PC-9 (cell line): ENCODE data around the gene GRAMD2A.

Source experiments
- EZH2 ChIP-seq: fragments of 200-600 bp; sonication (generic); IDR thresholded peaks from 2 replicates; pipeline ENCODE4 v1.8.0; 2017; ENCODE audit warnings: antibody characterized with exemption, low read depth
- TF ChIP-seq, protein P1 (sequence below): fragments of 200-600 bp; sonication (generic); conservative IDR thresholded peaks from 2 replicates; pipeline ENCODE4 v1.6.1; 2017; ENCODE audit warnings: mixed run types, antibody characterized with exemption, mild to moderate bottlenecking, moderate library complexity

DNA sequence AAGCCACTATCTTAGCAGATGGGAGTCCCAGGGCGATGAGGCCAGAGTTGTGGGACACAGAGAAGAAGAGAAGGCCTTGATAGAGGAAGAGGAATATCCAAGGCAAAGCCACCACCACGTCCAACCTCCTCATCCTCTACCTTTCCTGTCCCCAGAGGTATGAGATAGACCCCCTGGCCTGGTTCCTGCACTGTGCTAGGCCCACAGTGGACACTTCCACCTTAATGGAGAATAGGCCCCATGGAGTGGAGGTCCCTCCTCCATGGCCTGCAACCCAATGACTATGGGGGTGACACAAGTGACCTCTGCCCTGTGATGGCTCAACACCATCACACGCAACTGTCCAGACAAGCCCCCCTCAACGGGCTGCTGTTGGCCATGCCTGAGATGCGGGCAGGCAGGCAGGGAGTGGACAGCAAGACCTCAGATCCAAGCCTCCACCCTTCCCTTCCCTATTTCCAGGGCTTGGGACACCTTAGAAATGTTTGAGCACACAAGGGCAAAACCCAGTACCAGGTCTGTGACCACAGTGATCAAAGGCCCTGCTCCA, 36.8 kb downstream of the GRAMD2A start:
- TF ChIP-seq EZH2: no peak
- TF ChIP-seq, protein P1, sequence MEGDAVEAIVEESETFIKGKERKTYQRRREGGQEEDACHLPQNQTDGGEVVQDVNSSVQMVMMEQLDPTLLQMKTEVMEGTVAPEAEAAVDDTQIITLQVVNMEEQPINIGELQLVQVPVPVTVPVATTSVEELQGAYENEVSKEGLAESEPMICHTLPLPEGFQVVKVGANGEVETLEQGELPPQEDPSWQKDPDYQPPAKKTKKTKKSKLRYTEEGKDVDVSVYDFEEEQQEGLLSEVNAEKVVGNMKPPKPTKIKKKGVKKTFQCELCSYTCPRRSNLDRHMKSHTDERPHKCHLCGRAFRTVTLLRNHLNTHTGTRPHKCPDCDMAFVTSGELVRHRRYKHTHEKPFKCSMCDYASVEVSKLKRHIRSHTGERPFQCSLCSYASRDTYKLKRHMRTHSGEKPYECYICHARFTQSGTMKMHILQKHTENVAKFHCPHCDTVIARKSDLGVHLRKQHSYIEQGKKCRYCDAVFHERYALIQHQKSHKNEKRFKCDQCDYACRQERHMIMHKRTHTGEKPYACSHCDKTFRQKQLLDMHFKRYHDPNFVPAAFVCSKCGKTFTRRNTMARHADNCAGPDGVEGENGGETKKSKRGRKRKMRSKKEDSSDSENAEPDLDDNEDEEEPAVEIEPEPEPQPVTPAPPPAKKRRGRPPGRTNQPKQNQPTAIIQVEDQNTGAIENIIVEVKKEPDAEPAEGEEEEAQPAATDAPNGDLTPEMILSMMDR: no peak
